VCaP (cell line): Measurements from ENCODE around the gene SDC3.
"Not testable (repeated sequence)": the region's sequence is repeated elsewhere in the genome, so short reads cannot be mapped to it uniquely, and the experiment has no call there.

Experiments used
- H3K27ac ChIP-seq: fragments of 450-650 bp; 2 replicates; pipeline ENCODE4 v1.5.1; 2017
- CTCF ChIP-seq: fragments of 450-650 bp; conservative IDR thresholded peaks from 2 replicates; pipeline ENCODE4 v1.5.1; 2017; ENCODE audit warnings: mild to moderate bottlenecking, moderate library complexity

The SDC3 gene

GRCh38 chr1:30908696-30909364 lies at the start of gene SDC3:
Gene SDC3 (minus strand): TSS chr1:30908758. CDS start chr1:30908586, 172 bp downstream.
- H3K27ac ChIP-seq = peak within 1 kb of the TSS; percentile 59; the same call in 1 of the 2 replicates
- no peak for TF ChIP-seq CTCF

- TF ChIP-seq CTCF = no peak
- H3K27ac ChIP-seq = no peak overlapping the region
Measured at GRCh38 chr1:30957560-30958222, 49.1 kb upstream of the SDC3 start.

- no peak for TF ChIP-seq CTCF
- no peak overlapping the region for H3K27ac ChIP-seq
Measured at GRCh38 chr1:30955448-30956015, 47.0 kb upstream of the SDC3 start.

- no peak for TF ChIP-seq CTCF
- no peak overlapping the region for H3K27ac ChIP-seq
Measured at GRCh38 chr1:30953685-30954084, 45.1 kb upstream of the SDC3 start.

- H3K27ac ChIP-seq = no peak overlapping the region
- TF ChIP-seq CTCF = no peak
Measured at GRCh38 chr1:30952098-30952497, 43.5 kb upstream of the SDC3 start.

- H3K27ac ChIP-seq = no peak overlapping the region
- TF ChIP-seq CTCF = no peak
Measured at GRCh38 chr1:30950700-30951099, 42.1 kb upstream of the SDC3 start.

GRCh38 chr1:30950053-30950452 lies 41.5 kb upstream of the SDC3 start:
- no peak overlapping the region for H3K27ac ChIP-seq
- TF ChIP-seq CTCF = no peak

- not testable (repeated sequence) for H3K27ac ChIP-seq
Measured at GRCh38 chr1:30949487-30949838, 40.9 kb upstream of the SDC3 start.

- H3K27ac ChIP-seq = not testable (repeated sequence)
Measured at GRCh38 chr1:30948813-30949486, 40.4 kb upstream of the SDC3 start.
